GM23338 (cell line): ENCODE measurements around the gene CNPY4. TPM values are rescaled to one million over a fixed set of nuclear protein-coding genes. Genes with fewer than 3 reads are reported as not detected.

Experiments
- ATAC-seq: fragments of 200-7000 bp; cut with Tn5 transposase; 3 replicates; pipeline ENCODE4 v1.9.1; 2020
- DNase-seq: peaks from one replicate; pipeline ENCODE4 v3.0.0-alpha.2; 2015; ENCODE audit warnings: low spot score
- H2AFZ ChIP-seq: fragments of 200-600 bp; sonication (generic); 2 replicates; pipeline ENCODE4 v1.8.0; 2016; ENCODE audit warnings: antibody characterized with exemption, mild to moderate bottlenecking, moderate library complexity
- H3F3A ChIP-seq: fragments of 200-600 bp; sonication (generic); replicated peaks from 2 replicates; pipeline ENCODE4 v1.8.0; 2017; ENCODE audit warnings: antibody characterized with exemption, mixed run types, low read depth
- H3K27ac ChIP-seq: fragments of 200-600 bp; sonication (generic); 2 replicates; pipeline ENCODE4 v1.6.1; 2016; ENCODE audit warnings: low read depth
- H3K27me3 ChIP-seq: fragments of 200-600 bp; sonication (generic); 2 replicates; pipeline ENCODE4 v1.8.0; 2016; ENCODE audit warnings: mild to moderate bottlenecking, mixed run types, moderate library complexity; ENCODE audit not compliant: insufficient read depth
- H3K36me3 ChIP-seq: fragments of 200-600 bp; sonication (generic); 2 replicates; pipeline ENCODE4 v1.8.0; 2016; ENCODE audit warnings: mild to moderate bottlenecking; ENCODE audit not compliant: insufficient read depth
- H3K4me1 ChIP-seq: fragments of 200-600 bp; sonication (generic); 2 replicates; pipeline ENCODE4 v1.8.0; 2016; ENCODE audit warnings: mild to moderate bottlenecking, moderate library complexity; ENCODE audit not compliant: insufficient read depth
- H3K4me2 ChIP-seq: fragments of 200-600 bp; sonication (generic); 2 replicates; pipeline ENCODE4 v1.7.1; 2017; ENCODE audit warnings: mixed run types
- H3K4me3 ChIP-seq: fragments of 200-600 bp; sonication (generic); 2 replicates; pipeline ENCODE4 v1.6.1; 2016; ENCODE audit warnings: mixed run types
- H3K79me2 ChIP-seq: fragments of 200-600 bp; sonication (generic); replicated peaks from 2 replicates; pipeline ENCODE4 v1.8.0; 2017; ENCODE audit warnings: mild to moderate bottlenecking; ENCODE audit not compliant: insufficient read depth
- H3K9me2 ChIP-seq: fragments of 200-600 bp; sonication (generic); 2 replicates; pipeline ENCODE4 v1.8.0; 2017; ENCODE audit not compliant: insufficient read depth
- H4K20me1 ChIP-seq: fragments of 200-600 bp; sonication (generic); replicated peaks from 2 replicates; pipeline ENCODE4 v1.8.0; 2017; ENCODE audit warnings: mild to moderate bottlenecking; ENCODE audit not compliant: insufficient read depth
- H3K27ac Mint-ChIP-seq: 2 replicates; pipeline ENCODE4 v1.8.0; 2020; ENCODE audit warnings: inconsistent platforms, mild to moderate bottlenecking, moderate library complexity, mixed read lengths
- H3K27me3 Mint-ChIP-seq: 3 replicates; pipeline ENCODE4 v1.8.0; 2022; ENCODE audit warnings: low read depth, mild to moderate bottlenecking, moderate library complexity, mixed read lengths, inconsistent platforms; ENCODE audit not compliant: insufficient read depth, poor library complexity
- H3K36me3 Mint-ChIP-seq: 3 replicates; pipeline ENCODE4 v1.8.0; 2021; ENCODE audit warnings: low read depth, mild to moderate bottlenecking, inconsistent platforms, moderate library complexity, mixed read lengths
- H3K4me1 Mint-ChIP-seq: 3 replicates; pipeline ENCODE4 v1.8.0; 2020; ENCODE audit warnings: mild to moderate bottlenecking, inconsistent platforms, mixed read lengths
- H3K4me3 Mint-ChIP-seq: 3 replicates; pipeline ENCODE4 v1.8.0; 2021; ENCODE audit warnings: moderate library complexity, mild to moderate bottlenecking, inconsistent platforms, mixed read lengths
- H3K9me3 Mint-ChIP-seq: 3 replicates; pipeline ENCODE4 v1.8.0; 2020; ENCODE audit warnings: moderate library complexity, mild to moderate bottlenecking, inconsistent platforms, mixed read lengths
- CREB1 ChIP-seq: fragments of 250-450 bp; sonication (Bioruptor Pico); IDR thresholded peaks from 2 replicates; pipeline ENCODE4 v1.5.0; 2020; ENCODE audit warnings: low read depth, mild to moderate bottlenecking, moderate library complexity
- CTCF ChIP-seq, 2 experiments: fragments of 200-600 bp in 1 of 2; sonication (generic) in 1 of 2; conservative IDR thresholded peaks; 2 replicates each; pipeline versions ENCODE4 v1.5.1 to v1.6.1; 2016 to 2017; ENCODE audit warnings: antibody characterized with exemption in 2 of 2, low read depth in 2 of 2, mild to moderate bottlenecking in 2 of 2, moderate library complexity in 1 of 2
- ETS1 ChIP-seq: IDR thresholded peaks from 2 replicates; pipeline ENCODE4 v1.6.1; 2016; ENCODE audit warnings: antibody characterized with exemption
- EZH2 ChIP-seq: fragments of 200-600 bp; sonication (generic); IDR thresholded peaks from one replicate; pipeline ENCODE4 v1.8.0; 2017; ENCODE audit warnings: antibody characterized with exemption, mild to moderate bottlenecking, low read depth; ENCODE audit not compliant: unreplicated experiment
- EZH2phosphoT487 ChIP-seq: fragments of 200-600 bp; sonication (generic); IDR thresholded peaks from one replicate; pipeline ENCODE4 v1.8.1; 2018; ENCODE audit warnings: antibody characterized with exemption; ENCODE audit not compliant: unreplicated experiment
- JUNB ChIP-seq: IDR thresholded peaks from one replicate; pipeline ENCODE4 v1.6.1; 2016; ENCODE audit warnings: antibody characterized with exemption; ENCODE audit not compliant: unreplicated experiment
- NANOG ChIP-seq: IDR thresholded peaks from 2 replicates; pipeline ENCODE4 v1.6.1; 2016; ENCODE audit warnings: antibody characterized with exemption, borderline replicate concordance
- POLR2AphosphoS5 ChIP-seq: IDR thresholded peaks from 2 replicates; pipeline ENCODE4 v1.6.1; 2016; ENCODE audit warnings: antibody characterized with exemption, low read depth
- STAT1 ChIP-seq: IDR thresholded peaks from one replicate; pipeline ENCODE4 v1.6.1; 2016; ENCODE audit warnings: antibody characterized with exemption; ENCODE audit not compliant: unreplicated experiment
- ZNF114 ChIP-seq: fragments of 250-450 bp; sonication (Bioruptor Pico); IDR thresholded peaks from 2 replicates; pipeline ENCODE4 v1.5.0; 2020; ENCODE audit warnings: mild to moderate bottlenecking, moderate library complexity
- ZNF331 ChIP-seq: fragments of 250-450 bp; sonication (Bioruptor Pico); IDR thresholded peaks from 2 replicates; pipeline ENCODE4 v1.5.0; 2020; ENCODE audit warnings: low read depth, mild to moderate bottlenecking, moderate library complexity
- polyA plus RNA-seq: library from polyadenylated mRNA; unstranded; fragments of >200 nt; fragmentation: Nextera tagmentation; extraction: Ambion mirVana; gene quantifications from 2 replicates; pipeline ENCODE4 v1.2.1, GENCODE V29; 2016
- total RNA-seq: library from RNA; depleted of rRNA; stranded (reverse); fragments of >200 nt; shearing (Covaris generic); gene quantifications from 2 replicates; pipeline ENCODE4 v1.2.3, GENCODE V29; 2014
- TF ChIP-seq, protein P1 (sequence below): IDR thresholded peaks from one replicate; pipeline ENCODE4 v1.6.1; 2018; ENCODE audit warnings: antibody characterized with exemption; ENCODE audit not compliant: unreplicated experiment

Gene CNPY4
- total and polyA plus RNA-seq, 2 experiments from 2014 or later, result 10.7 to 12.0 TPM

GRCh38 chr7:100158229-100159098 lies 39.0 kb downstream of the CNPY4 start, which contains the start of gene TRAPPC14 (continued):
- TF ChIP-seq STAT1, result no peak
- no peak for TF ChIP-seq ZNF114
- peak; percentile 46; the same call in 1 of the 2 replicates for TF ChIP-seq ETS1
- no peak for TF ChIP-seq EZH2phosphoT487
- TF ChIP-seq POLR2AphosphoS5, result peak; percentile 85
- TF ChIP-seq, protein P1, sequence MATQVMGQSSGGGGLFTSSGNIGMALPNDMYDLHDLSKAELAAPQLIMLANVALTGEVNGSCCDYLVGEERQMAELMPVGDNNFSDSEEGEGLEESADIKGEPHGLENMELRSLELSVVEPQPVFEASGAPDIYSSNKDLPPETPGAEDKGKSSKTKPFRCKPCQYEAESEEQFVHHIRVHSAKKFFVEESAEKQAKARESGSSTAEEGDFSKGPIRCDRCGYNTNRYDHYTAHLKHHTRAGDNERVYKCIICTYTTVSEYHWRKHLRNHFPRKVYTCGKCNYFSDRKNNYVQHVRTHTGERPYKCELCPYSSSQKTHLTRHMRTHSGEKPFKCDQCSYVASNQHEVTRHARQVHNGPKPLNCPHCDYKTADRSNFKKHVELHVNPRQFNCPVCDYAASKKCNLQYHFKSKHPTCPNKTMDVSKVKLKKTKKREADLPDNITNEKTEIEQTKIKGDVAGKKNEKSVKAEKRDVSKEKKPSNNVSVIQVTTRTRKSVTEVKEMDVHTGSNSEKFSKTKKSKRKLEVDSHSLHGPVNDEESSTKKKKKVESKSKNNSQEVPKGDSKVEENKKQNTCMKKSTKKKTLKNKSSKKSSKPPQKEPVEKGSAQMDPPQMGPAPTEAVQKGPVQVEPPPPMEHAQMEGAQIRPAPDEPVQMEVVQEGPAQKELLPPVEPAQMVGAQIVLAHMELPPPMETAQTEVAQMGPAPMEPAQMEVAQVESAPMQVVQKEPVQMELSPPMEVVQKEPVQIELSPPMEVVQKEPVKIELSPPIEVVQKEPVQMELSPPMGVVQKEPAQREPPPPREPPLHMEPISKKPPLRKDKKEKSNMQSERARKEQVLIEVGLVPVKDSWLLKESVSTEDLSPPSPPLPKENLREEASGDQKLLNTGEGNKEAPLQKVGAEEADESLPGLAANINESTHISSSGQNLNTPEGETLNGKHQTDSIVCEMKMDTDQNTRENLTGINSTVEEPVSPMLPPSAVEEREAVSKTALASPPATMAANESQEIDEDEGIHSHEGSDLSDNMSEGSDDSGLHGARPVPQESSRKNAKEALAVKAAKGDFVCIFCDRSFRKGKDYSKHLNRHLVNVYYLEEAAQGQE, result no peak
- no peak for TF ChIP-seq EZH2

GRCh38 chr7:100159099-100159623 lies 39.7 kb downstream of the CNPY4 start:
- peak overlapping the region; percentile 75; the same call in 1 of the 2 replicates for H2AFZ ChIP-seq
- H3K4me3 ChIP-seq, result peak overlapping the region; percentile 97
- no peaks in the 10 kb centered on the region for H3K79me2 ChIP-seq
- peaks cover 25% of the 10 kb centered on the region for H3F3A ChIP-seq
- H3K27me3 Mint-ChIP-seq, result peaks cover 21% of the 10 kb centered on the region
- peak; percentile 54 for DNase-seq
- H3K4me1 ChIP-seq, result no peaks in the 10 kb centered on the region; the same call in 1 of the 2 replicates
- no peaks in the 10 kb centered on the region for H3K9me2 ChIP-seq
- peak; percentile 5; the same call in 2 of the 3 replicates for ATAC-seq
- H3K9me3 Mint-ChIP-seq, result no peaks in the 10 kb centered on the region
- H4K20me1 ChIP-seq, result peaks cover 4% of the 10 kb centered on the region
- peak overlapping the region; percentile 84; the same call in 1 of the 2 replicates for H3K27ac Mint-ChIP-seq
- no peaks in the 10 kb centered on the region for H3K27me3 ChIP-seq
- H3K27ac ChIP-seq, result peak overlapping the region; percentile 91
- H3K4me2 ChIP-seq, result peak overlapping the region; percentile 88
- H3K36me3 Mint-ChIP-seq, result peaks cover 30% of the 10 kb centered on the region
- H3K4me1 Mint-ChIP-seq, result peaks cover 27% of the 10 kb centered on the region
- peak overlapping the region; percentile 83 for H3K4me3 Mint-ChIP-seq
- H3K36me3 ChIP-seq, result no peaks in the 10 kb centered on the region
- TF ChIP-seq CREB1 (CRISPR knock-in tag), result no peak
- no peak for TF ChIP-seq ETS1
- TF ChIP-seq, protein P1, result no peak
- no peak for TF ChIP-seq NANOG
- TF ChIP-seq POLR2AphosphoS5, result no peak
- no peak for TF ChIP-seq EZH2
- no peak for TF ChIP-seq STAT1
- TF ChIP-seq EZH2phosphoT487, result no peak
- no peak for TF ChIP-seq CTCF (conservative IDR thresholded peaks at IDR 0.05; ENCODE audit: low read depth in 2 of 2)
- TF ChIP-seq ZNF331 (CRISPR knock-in tag), result no peak
- no peak for TF ChIP-seq ZNF114
- no peak for TF ChIP-seq JUNB
